Stimulated activated CD4-positive, alpha-beta T cell treated with anti-CD3 and anti-CD28 coated beads, Interleukin-2, amount 100 ng/mL, for 24 hours (primary cell): ENCODE results near the gene MAMDC2.
A peak's percentile ranks its signal among the peaks of the same experiment; 100 is the strongest.

Experiments used
- DNase-seq, 2 donors: peaks; one replicate each; pipeline ENCODE4 v3.0.0-alpha.2; 2020

The MAMDC2 gene

DNA sequence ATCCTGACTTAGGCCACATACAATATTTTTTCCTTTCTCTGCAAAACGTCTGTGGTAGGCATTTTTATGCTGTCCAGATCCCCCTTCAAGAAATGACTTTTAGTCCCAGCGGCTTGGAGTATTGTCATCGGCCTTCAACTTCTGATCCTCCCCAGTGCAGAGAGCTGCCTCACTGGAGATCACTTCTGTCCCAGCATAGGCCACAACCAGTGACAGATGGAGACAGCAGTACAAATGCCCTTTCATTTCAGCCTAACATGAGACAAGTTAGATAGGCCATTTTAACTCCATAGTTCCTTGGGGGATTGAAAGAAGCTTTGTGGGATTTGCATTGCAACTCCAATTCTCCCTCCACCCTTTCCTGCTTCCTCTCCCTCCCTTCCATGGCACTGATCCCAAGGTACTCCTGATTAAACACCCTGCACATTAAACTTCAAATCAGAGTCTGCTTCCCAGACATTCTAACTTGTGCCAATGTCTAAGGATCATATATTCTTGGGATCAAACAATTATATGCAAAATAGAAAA lies 3.2 kb upstream of the MAMDC2 start:
- no peak for DNase-seq

GRCh38 chr9:70042461-70043215 lies 1.0 kb upstream of the MAMDC2 start:
- DNase-seq = no peak

DNA sequence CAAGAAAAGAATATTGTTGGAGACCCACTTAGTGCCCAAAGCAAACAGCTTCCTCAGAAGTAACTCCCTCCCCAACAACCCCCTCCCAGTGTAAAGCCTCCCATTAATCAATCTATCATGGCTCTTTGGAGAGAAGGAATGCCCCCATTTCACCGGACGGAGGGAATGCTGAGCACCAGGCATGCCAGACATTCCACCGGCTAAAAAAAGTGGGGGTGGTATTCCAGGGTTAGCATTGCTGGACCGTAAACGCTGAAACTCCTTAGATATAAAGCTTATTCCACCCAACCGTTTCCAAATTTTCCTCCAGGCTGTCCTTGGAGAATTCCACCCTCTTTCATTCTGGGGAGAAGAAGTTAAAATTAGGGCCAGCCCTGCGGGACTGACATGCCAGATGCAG lies 363 bp upstream of the MAMDC2 start:
- no peak for DNase-seq

GRCh38 chr9:70044490-70045307 lies 1.1 kb downstream of the MAMDC2 start:
- DNase-seq = peak in 1 of 2 donors; percentile 2

DNA sequence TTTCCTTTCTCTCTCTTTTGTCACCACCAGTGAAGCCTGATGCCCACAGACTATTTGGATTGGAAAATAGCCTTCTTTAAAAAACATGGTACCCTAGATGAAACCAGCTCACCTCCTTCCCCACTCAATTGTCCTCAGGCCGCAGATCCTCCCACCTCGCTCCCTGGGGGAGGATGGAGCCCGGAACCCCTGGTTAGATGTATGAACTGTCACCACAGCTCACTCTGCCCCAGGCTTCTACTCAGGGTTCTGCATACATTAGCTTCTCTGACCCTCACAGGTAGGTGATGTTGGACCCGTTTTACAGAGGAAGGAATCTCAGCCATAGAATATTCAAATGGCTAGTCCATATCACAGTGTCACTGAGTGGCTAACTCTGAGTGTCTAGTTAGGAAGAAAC lies 1.8 kb downstream of the MAMDC2 start:
- no peak for DNase-seq

DNA sequence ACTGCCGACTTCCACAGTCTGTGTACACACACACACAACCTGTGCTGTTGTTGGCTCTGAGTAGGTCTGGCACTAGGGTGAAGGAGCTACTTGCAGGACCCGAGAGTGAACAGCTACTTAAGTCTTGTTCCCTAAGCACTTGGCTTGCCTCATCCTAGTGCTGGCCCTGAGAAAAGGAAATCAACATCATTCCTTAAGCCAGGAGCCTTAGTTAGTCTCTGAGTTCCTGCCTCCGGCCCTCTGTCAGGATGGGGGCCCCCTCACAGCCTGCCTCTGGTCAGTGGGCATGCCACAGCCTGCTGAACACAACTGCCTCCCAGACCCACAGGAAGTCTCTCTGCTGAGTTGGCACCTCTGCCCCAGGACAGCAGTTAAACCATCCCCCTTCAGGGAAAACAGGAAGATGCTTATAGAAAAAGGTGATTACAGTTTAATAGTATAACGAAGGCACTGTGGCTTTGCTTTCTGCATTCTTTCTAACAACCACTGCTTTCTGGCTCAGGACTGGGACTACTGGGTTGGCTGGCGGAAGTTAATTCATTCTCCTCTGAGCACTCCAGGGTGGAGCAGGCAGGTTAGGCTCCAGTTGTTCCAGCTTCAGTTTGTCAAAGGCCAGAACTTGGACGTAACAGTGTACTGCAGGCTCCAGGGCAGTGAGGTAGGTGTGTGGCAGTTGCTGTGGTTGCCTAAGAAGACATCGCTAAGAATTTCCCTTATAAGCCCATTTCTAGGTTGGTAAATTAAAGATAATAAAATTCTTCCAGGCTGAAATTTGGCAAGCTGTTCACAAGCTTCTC lies 2.8 kb downstream of the MAMDC2 start:
- DNase-seq = no peak

- DNase-seq = no peak
These were observed 5.6 kb downstream of the MAMDC2 start for GRCh38 chr9:70049236-70049635.

DNA sequence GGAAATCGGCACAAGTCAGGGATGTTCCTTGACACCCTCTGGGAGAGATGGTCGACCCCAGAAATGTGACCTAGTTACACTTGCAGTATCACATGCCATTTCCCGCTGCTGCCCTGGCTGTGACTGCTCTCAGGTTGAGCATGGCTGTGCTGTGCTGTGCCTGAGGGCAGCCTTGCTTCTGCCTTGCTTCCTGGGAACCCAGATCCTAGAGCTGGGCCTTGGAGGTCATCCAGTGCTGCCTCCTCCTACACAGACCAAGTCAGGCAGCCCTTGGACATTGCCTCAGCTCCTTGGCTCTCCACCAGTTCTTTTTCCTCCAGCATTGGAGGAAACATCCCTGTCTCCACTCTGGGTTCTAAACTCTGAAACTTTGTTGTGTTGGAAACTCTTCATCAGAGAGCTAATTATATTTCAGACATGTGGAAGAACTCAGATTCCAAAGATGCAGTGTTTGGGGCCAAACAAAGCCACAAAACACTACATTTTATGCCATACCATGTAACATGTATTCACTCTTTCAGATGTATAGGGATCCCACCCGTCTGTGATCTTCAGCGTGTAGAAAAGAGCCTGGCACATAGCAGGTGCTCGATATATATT lies 6.1 kb downstream of the MAMDC2 start:
- DNase-seq = no peak

- no peak for DNase-seq
These were observed 9.1 kb downstream of the MAMDC2 start for GRCh38 chr9:70052768-70053167.

DNA sequence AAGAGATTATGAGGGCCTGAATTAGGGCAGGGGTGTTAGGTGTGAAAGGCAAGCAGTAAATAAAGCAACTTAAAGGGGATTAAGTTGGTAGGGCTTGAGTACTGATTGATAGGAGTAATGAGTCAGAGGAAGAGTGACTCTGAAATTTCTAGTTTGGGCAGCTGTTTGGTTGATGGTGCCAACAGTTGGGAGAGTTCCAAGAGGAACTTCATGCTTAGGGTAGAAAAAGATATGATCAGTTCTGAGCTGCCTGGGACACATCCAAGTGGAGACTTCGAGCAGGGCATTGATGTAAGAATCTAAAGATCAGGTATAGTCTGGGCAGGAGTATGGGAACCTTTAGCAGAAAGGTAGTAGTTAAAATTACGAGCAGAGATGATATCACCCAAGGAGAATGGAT lies 10.2 kb downstream of the MAMDC2 start:
- no peak for DNase-seq

DNA sequence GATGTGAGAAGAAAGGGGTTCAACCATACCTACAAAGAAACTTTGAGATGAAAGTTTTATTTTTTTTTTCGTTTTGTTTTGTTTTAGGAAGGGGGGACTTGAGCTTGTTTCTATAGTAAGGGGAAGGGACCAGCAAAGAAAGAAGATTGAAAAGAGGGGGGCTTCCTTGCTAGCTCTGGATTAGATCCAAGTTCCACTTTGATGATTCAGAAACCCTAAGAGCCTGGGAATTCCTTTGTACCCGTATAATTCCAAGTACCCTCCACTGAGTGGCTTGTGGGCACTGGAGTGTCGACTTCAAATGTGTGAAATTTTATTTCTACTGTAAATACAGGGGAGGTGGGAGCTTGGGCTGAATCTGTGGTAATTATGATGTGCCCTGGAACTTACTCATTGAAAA lies 10.9 kb downstream of the MAMDC2 start:
- no peak for DNase-seq

DNA sequence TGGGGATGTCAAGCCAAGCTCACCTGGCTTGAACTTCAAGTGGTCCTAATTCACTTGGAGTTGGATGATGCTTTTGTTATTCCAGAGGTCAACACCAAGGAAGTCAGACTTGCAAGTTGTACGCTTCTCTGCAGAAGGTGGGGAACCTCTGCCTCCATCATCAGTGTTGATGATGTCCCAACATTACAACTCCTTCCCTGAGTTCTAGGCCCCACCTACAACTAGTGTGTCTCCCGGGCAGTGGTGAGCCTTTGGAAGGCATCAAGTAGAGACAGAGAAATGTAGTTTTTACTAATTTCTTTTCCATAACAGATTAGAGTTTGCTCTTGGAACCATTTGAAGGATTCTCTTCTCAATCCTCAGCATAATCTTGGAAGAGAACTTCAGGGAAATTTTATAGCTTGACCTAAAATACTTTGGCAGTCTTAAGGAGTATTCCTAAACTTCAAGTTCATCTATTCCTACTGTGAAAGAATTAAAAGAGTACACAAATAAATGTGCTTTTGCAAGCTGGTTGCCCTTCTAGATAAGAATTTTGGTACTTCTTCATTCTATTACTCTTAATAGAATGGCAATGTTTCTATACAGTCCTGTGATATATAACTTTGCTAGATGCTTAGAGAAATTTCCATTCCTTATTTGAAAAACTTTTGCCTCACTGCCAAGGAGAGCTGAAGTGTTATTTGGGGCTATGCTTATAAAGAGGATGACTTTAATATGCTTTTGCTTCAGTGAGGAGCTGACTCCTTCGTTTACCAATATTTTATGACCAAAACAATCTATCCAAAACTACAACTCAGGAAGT lies 12.0 kb downstream of the MAMDC2 start:
- no peak for DNase-seq

- DNase-seq = no peak
These were observed 12.7 kb downstream of the MAMDC2 start for GRCh38 chr9:70056211-70056944.

DNA sequence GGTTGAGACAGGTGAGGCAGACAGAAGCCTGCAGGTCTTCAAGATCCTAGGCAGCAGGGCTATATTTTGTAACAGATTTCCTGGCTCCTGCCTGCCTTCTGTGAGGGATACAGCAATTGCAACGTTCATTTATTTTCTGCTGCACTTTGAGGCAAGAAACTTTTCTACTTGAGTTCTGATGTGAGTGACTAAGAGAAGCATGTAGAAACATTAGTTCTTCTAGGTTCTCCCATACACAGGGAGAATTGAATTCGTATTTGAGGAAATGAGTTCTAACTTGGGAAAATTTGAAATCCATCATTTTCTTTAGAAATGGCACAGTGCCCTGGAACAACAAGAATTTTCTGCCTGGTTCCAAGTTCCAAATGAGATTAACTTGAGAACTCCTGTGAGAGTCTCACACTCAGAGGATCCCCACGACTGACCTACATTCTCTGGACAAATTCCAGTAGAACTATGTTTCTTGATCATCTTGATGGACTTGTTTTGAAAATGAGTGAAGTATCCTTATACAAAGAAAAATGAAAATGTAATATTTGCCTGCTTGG lies 15.0 kb downstream of the MAMDC2 start:
- no peak for DNase-seq

GRCh38 chr9:70060148-70060882 lies 16.7 kb downstream of the MAMDC2 start:
- no peak for DNase-seq

GRCh38 chr9:70060883-70061507 lies 17.3 kb downstream of the MAMDC2 start:
- DNase-seq = no peak

GRCh38 chr9:70061776-70062175 lies 18.1 kb downstream of the MAMDC2 start:
- DNase-seq = no peak

GRCh38 chr9:70064496-70064895 lies 20.8 kb downstream of the MAMDC2 start:
- DNase-seq = no peak

DNA sequence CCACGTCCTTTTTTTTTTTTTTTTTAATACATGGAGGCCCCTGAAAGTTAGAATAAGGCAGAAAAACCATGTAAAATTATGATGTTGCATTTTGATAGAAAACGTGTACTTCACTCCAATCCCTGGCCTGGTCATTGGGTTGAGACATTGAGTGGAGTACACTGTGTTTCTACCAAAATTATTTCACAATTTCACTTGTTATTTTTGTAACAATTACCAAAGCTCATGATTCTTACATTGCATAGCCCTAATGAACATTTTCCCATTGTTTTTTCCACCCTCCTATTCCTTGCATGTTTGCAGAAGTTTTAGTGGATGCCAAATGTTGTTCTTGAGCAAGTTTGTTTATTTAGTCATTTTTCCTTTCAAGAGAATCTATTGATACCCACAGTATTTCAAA lies 21.9 kb downstream of the MAMDC2 start:
- DNase-seq = no peak

DNA sequence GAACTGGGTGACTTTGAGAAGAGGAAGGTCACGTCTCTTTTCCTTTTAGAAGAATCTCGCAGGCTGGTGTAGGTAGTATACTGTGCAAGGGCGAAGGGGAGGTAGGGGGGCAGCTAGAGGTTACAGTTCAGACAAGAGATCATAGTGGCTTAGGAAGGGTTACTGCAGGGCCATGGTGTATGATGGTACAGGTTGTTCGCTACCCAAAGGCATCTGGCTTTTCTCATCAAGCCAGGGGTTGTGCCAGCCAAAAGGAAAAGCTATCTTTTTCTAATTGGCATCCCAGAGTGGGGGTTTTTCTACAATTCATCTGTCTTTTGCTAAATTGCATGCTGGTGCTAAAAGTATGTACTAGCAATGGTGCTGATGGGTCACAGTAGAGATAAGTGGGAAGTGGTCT lies 22.8 kb downstream of the MAMDC2 start:
- no peak for DNase-seq
